Measurements from ENCODE around the gene MPHOSPH8. TPM values are rescaled to one million over a fixed set of nuclear protein-coding genes. Genes with fewer than 3 reads are reported as not detected.
"Not testable (repeated sequence)": the region's sequence is repeated elsewhere in the genome, so short reads cannot be mapped to it uniquely, and the experiment has no call there.

MPHOSPH8 gene
- polyA plus RNA-seq, 1 donor (not counting 4 experiments of a cell fraction or from before 2014, with no cell fraction given) = 24.7 TPM

DNA sequence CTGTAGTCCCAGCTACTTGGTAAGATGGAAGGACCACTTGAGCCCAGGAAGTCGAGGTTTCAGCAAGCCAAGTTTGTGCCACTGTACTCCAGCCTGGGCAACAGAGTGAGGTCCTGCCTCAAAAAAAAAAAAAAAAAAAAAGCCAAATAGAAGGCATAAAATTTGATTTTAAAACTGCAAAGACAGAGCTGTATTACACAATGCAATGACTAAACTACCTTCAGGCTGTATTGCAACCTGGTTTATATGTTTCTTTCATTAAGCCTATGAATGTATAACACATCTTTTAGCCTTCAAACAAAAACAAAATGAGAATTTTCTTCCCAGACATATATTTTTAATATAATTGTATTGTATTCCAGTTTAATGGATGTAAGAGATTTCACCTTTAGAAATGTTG, 75.6 kb downstream of the MPHOSPH8 start:
- H3K9ac ChIP-seq (ENCODE audit: control insufficient read depth, extremely low read depth, insufficient read depth, low read length); DNase-seq (ENCODE audit: low read depth, low spot score); H3K4me2 ChIP-seq (ENCODE audit: control insufficient read depth, extremely low read depth, insufficient read depth, low read depth, low read length); H3K79me2 ChIP-seq (ENCODE audit: control insufficient read depth, insufficient read depth, low read length); H2AFZ ChIP-seq (ENCODE audit: control insufficient read depth, low read length); H3K36me3 ChIP-seq (ENCODE audit: control insufficient read depth in 2 of 2, extremely low read depth in 1 of 2, insufficient read depth in 2 of 2, low read length in 2 of 2); H3K27ac ChIP-seq (ENCODE audit: control insufficient read depth, insufficient read depth, low read length); FAIRE-seq; H3K9me3 ChIP-seq (ENCODE audit: control insufficient read depth, low read depth, low read length); H3K9me1 ChIP-seq (ENCODE audit: control insufficient read depth, extremely low read depth, insufficient read depth, low read length); H3K4me3 ChIP-seq (ENCODE audit: control insufficient read depth in 2 of 3, extremely low read depth in 1 of 3, insufficient read depth in 2 of 3, low read depth in 1 of 3, low read length in 3 of 3); H3K27me3 ChIP-seq (ENCODE audit: control insufficient read depth, extremely low read depth, insufficient read depth, low read length); dilution Hi-C loops (cut with MboI; ENCODE audit: extremely low pct_ligation_motif_present, low sequenced_read_pairs); H3K4me1 ChIP-seq (ENCODE audit: control insufficient read depth, extremely low read depth, insufficient read depth, low read length); H4K20me1 ChIP-seq (ENCODE audit: control insufficient read depth, extremely low read depth, insufficient read depth, low read length): not testable (repeated sequence)

DNA sequence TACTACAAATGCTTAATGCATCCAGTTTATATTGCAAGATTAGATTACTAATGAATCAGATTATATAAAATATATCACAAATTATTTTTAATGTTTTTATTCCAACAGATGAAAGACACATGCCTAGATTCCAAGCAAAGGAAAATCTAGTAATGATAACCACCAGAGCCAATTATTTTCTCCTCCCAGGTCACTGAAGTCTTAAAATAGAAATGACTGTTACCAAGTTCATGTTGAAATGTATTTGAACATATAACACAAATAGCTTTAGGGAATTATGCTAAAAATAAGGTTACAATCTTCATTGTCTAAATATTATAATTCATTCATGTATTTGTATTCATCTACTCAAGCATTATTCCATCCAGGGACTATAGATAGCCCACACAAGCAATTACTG, 76.3 kb downstream of the MPHOSPH8 start:
- H4K20me1 ChIP-seq (ENCODE audit: control insufficient read depth, extremely low read depth, insufficient read depth, low read length); H3K36me3 ChIP-seq (ENCODE audit: control insufficient read depth in 2 of 2, extremely low read depth in 1 of 2, insufficient read depth in 2 of 2, low read length in 2 of 2); H3K27ac ChIP-seq (ENCODE audit: control insufficient read depth, insufficient read depth, low read length); H3K4me3 ChIP-seq (ENCODE audit: control insufficient read depth in 2 of 3, extremely low read depth in 1 of 3, insufficient read depth in 2 of 3, low read depth in 1 of 3, low read length in 3 of 3); H3K79me2 ChIP-seq (ENCODE audit: control insufficient read depth, insufficient read depth, low read length); DNase-seq (ENCODE audit: low read depth, low spot score); H3K9me1 ChIP-seq (ENCODE audit: control insufficient read depth, extremely low read depth, insufficient read depth, low read length); H3K4me2 ChIP-seq (ENCODE audit: control insufficient read depth, extremely low read depth, insufficient read depth, low read depth, low read length); H3K9ac ChIP-seq (ENCODE audit: control insufficient read depth, extremely low read depth, insufficient read depth, low read length); H3K27me3 ChIP-seq (ENCODE audit: control insufficient read depth, extremely low read depth, insufficient read depth, low read length); H3K4me1 ChIP-seq (ENCODE audit: control insufficient read depth, extremely low read depth, insufficient read depth, low read length); dilution Hi-C loops (cut with MboI; ENCODE audit: extremely low pct_ligation_motif_present, low sequenced_read_pairs); H2AFZ ChIP-seq (ENCODE audit: control insufficient read depth, low read length); H3K9me3 ChIP-seq (ENCODE audit: control insufficient read depth, low read depth, low read length); FAIRE-seq: not testable (repeated sequence)

DNA sequence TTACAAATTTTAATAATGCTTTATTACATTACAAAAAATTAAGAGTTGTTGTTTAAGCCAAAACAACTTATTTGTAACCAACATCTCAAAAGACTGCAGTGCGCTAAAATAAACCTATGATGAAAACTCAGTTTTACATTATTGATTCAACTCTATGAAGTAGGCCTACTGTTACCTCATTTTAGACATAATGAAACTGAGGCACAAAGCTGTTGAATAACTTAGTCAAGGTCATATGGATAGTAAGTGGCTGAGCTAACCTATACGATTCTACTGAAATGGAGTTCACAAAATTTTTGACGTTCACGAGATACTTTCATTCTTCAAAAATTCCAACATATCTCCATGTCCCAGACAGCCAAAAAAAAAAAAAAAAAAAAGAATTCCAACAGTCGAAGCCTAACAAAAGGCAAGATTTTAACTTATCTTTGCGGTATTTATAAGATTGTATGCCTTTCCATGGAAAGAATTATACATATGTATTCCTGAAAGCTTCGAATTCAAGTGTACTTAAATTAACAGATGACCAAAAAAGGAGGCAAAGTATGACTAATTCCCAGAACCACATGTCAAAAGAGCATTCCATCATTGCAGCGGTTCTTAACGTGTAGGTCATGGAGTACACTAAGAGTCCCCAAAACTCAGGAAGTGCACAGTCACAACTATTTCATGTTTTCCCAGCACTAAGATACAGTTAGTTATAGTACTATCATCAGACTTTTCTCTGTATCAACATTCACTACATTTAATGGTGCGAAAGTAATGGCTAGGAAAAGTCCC, 79.9 kb downstream of the MPHOSPH8 start:
- no peak overlapping the region for H3K9ac ChIP-seq (ENCODE audit: control insufficient read depth, extremely low read depth, insufficient read depth, low read length)
- no peaks in the 10 kb centered on the region for H3K9me3 ChIP-seq (ENCODE audit: control insufficient read depth, low read depth, low read length)
- no peaks in the 10 kb centered on the region for H3K4me1 ChIP-seq (ENCODE audit: control insufficient read depth, extremely low read depth, insufficient read depth, low read length)
- H3K36me3 ChIP-seq (ENCODE audit: control insufficient read depth in 2 of 2, extremely low read depth in 1 of 2, insufficient read depth in 2 of 2, low read length in 2 of 2) = no peaks in the 10 kb centered on the region
- FAIRE-seq (no peak), DNase-seq (ENCODE audit: low read depth, low spot score) (no peak)
- TF ChIP-seq, protein P1, sequence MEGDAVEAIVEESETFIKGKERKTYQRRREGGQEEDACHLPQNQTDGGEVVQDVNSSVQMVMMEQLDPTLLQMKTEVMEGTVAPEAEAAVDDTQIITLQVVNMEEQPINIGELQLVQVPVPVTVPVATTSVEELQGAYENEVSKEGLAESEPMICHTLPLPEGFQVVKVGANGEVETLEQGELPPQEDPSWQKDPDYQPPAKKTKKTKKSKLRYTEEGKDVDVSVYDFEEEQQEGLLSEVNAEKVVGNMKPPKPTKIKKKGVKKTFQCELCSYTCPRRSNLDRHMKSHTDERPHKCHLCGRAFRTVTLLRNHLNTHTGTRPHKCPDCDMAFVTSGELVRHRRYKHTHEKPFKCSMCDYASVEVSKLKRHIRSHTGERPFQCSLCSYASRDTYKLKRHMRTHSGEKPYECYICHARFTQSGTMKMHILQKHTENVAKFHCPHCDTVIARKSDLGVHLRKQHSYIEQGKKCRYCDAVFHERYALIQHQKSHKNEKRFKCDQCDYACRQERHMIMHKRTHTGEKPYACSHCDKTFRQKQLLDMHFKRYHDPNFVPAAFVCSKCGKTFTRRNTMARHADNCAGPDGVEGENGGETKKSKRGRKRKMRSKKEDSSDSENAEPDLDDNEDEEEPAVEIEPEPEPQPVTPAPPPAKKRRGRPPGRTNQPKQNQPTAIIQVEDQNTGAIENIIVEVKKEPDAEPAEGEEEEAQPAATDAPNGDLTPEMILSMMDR (optimal IDR thresholded peaks at IDR 0.05 in 1 of 3, IDR thresholded peaks at IDR 0.05 in 1 of 3, conservative IDR thresholded peaks at IDR 0.05 in 1 of 3; ENCODE audit: extremely low read depth in 1 of 3, insufficient read depth in 2 of 3, low read length in 3 of 3) = no peak
- no peak for TF ChIP-seq EZH2 (IDR thresholded peaks at IDR 0.05; ENCODE audit: low read length)
- H3K79me2 ChIP-seq (ENCODE audit: control insufficient read depth, insufficient read depth, low read length) = no peaks in the 10 kb centered on the region
- no peaks in the 10 kb centered on the region for H3K27me3 ChIP-seq (ENCODE audit: control insufficient read depth, extremely low read depth, insufficient read depth, low read length)
- H4K20me1 ChIP-seq (ENCODE audit: control insufficient read depth, extremely low read depth, insufficient read depth, low read length) = no peaks in the 10 kb centered on the region
- H3K27ac ChIP-seq (ENCODE audit: control insufficient read depth, insufficient read depth, low read length) = no peak overlapping the region
- dilution Hi-C loops (cut with MboI; ENCODE audit: extremely low pct_ligation_motif_present, low sequenced_read_pairs) = no loop called here
- H3K4me3 ChIP-seq (ENCODE audit: control insufficient read depth in 2 of 3, extremely low read depth in 1 of 3, insufficient read depth in 2 of 3, low read depth in 1 of 3, low read length in 3 of 3) = no peak overlapping the region
- no peak overlapping the region for H3K4me2 ChIP-seq (ENCODE audit: control insufficient read depth, extremely low read depth, insufficient read depth, low read depth, low read length)
- no peak overlapping the region for H2AFZ ChIP-seq (ENCODE audit: control insufficient read depth, low read length)
- no peaks in the 10 kb centered on the region for H3K9me1 ChIP-seq (ENCODE audit: control insufficient read depth, extremely low read depth, insufficient read depth, low read length)

All from keratinocyte (primary cell).